A549 (cell line): ENCODE data around the gene HYOU1. TPM values are rescaled to one million over a fixed set of nuclear protein-coding genes. Genes with fewer than 3 reads are reported as not detected.

Source experiments
- ATAC-seq, 2 experiments: fragments of 200-7000 bp in 1 of 2; fragments of >200 bp in 1 of 2; cut with Nextera tagmentation in 1 of 2; cut with Tn5 transposase in 1 of 2; 3 replicates each; pipeline versions ENCODE4 v1.8.0 to v1.9.1; 2018 to 2020; ENCODE audit warnings: mild to moderate bottlenecking in 1 of 2, moderate library complexity in 1 of 2
- CTCF ChIA-PET: fragments of 300-600 bp; sonication (Branson Sonifier 250); formaldehyde crosslinking; extraction: SDS; loops from one replicate; lab custom pipeline; 2021; ENCODE audit warnings: antibody characterized with exemption, inconsistent platforms; lab: Yijun Ruan, JAX
- POLR2A ChIA-PET: fragments of 350-600 bp; formaldehyde crosslinking; extraction: SDS; loops from one replicate; lab custom pipeline; 2021; ENCODE audit warnings: antibody characterized with exemption, inconsistent platforms; lab: Yijun Ruan, JAX
- DNase-seq, 2 experiments: peaks; one replicate each; pipeline versions ENCODE4 v3.0.0 to v3.0.0-alpha.2; 2011 to 2016; ENCODE audit warnings: low read depth in 1 of 2, low spot score in 1 of 2
- FAIRE-seq: peaks from 2 replicates; lab custom pipeline; 2011; peaks lifted over from hg19 to GRCh38; lab: Jason Lieb, UNC
- H3K27ac ChIP-seq, 2 experiments: fragments of >200 bp; sonication (Bioruptor Twin); formaldehyde crosslinking; 3 replicates each; pipeline ENCODE4 v1.5.1; 2016 to 2017
- H3K4me1 ChIP-seq: fragments of >200 bp; sonication (Bioruptor Twin); formaldehyde crosslinking; 3 replicates; pipeline ENCODE4 v1.6.1; 2016
- H3K4me2 ChIP-seq: fragments of >200 bp; sonication (Bioruptor Twin); formaldehyde crosslinking; 3 replicates; pipeline ENCODE4 v1.6.1; 2016
- H3K4me3 ChIP-seq: fragments of >200 bp; sonication (Bioruptor Twin); formaldehyde crosslinking; 3 replicates; pipeline ENCODE4 v1.5.1; 2016
- H3K9me3 ChIP-seq: fragments of >200 bp; sonication (Bioruptor Twin); formaldehyde crosslinking; 3 replicates; pipeline ENCODE4 v1.6.1; 2016
- ATOH8 ChIP-seq: fragments of 250-450 bp; sonication (Bioruptor Pico); IDR thresholded peaks from 2 replicates; pipeline ENCODE4 v1.5.0; 2020; ENCODE audit warnings: low read depth, mild to moderate bottlenecking, moderate library complexity
- CHD2 ChIP-seq: fragments of 150-350 bp; IDR thresholded peaks from 2 replicates; pipeline ENCODE4 v1.6.1; 2014; ENCODE audit warnings: low read length; ENCODE audit not compliant: partially characterized antibody
- E2F6 ChIP-seq: IDR thresholded peaks from 2 replicates; pipeline ENCODE4 v1.6.1; 2012; ENCODE audit warnings: low read depth, borderline replicate concordance
- EHF ChIP-seq: fragments of 250-450 bp; sonication (Bioruptor Pico); IDR thresholded peaks from 2 replicates; pipeline ENCODE4 v1.5.0; 2020; ENCODE audit warnings: mild to moderate bottlenecking
- EHMT2 ChIP-seq: fragments of 200-600 bp; sonication (generic); IDR thresholded peaks from 2 replicates; pipeline ENCODE4 v1.6.1; 2016; ENCODE audit warnings: antibody characterized with exemption, low read depth, mild to moderate bottlenecking, moderate library complexity
- ESRRA ChIP-seq: fragments of 150-350 bp; IDR thresholded peaks from 2 replicates; pipeline ENCODE4 v1.6.1; 2014; ENCODE audit warnings: mild to moderate bottlenecking, low read length, borderline replicate concordance
- HEYL ChIP-seq: fragments of 250-450 bp; sonication (Bioruptor Pico); IDR thresholded peaks from 2 replicates; pipeline ENCODE4 v1.8.0; 2021; ENCODE audit warnings: mild to moderate bottlenecking, moderate library complexity
- HMGXB4 ChIP-seq: fragments of 250-450 bp; sonication (Bioruptor Pico); IDR thresholded peaks from 2 replicates; pipeline ENCODE4 v1.5.0; 2021; ENCODE audit warnings: mild to moderate bottlenecking, moderate library complexity, borderline replicate concordance
- MAFK ChIP-seq: fragments of 450-650 bp; IDR thresholded peaks from 2 replicates; pipeline ENCODE4 v1.6.1; 2014; ENCODE audit not compliant: partially characterized antibody
- MAX ChIP-seq: IDR thresholded peaks from 2 replicates; pipeline ENCODE4 v1.6.1; 2012
- NPAS2 ChIP-seq: fragments of 250-450 bp; sonication (Bioruptor Pico); IDR thresholded peaks from 2 replicates; pipeline ENCODE4 v1.8.0; 2022; ENCODE audit warnings: mild to moderate bottlenecking, moderate library complexity, borderline replicate concordance
- NR3C1 ChIP-seq: fragments of >200 bp; sonication (Bioruptor Twin); formaldehyde crosslinking; IDR thresholded peaks from 3 replicates; pipeline ENCODE4 v1.6.1; 2017
- PHF8 ChIP-seq: fragments of 200-600 bp; sonication (generic); IDR thresholded peaks from 2 replicates; pipeline ENCODE4 v1.6.1; 2016; ENCODE audit warnings: low read depth, mild to moderate bottlenecking, antibody characterized with exemption, moderate library complexity, borderline replicate concordance
- RARB ChIP-seq: fragments of 250-450 bp; sonication (Bioruptor Pico); IDR thresholded peaks from 2 replicates; pipeline ENCODE4 v1.8.0; 2021; ENCODE audit warnings: mild to moderate bottlenecking, moderate library complexity
- RCOR1 ChIP-seq: fragments of 150-350 bp; IDR thresholded peaks from 2 replicates; pipeline ENCODE4 v1.6.1; 2014; ENCODE audit warnings: antibody characterized with exemption, low read length, low read depth
- REST ChIP-seq: fragments of 200-600 bp; sonication (generic); IDR thresholded peaks from 2 replicates; pipeline ENCODE4 v1.6.1; 2016; ENCODE audit warnings: antibody characterized with exemption, mild to moderate bottlenecking, moderate library complexity
- RFX5 ChIP-seq: fragments of 450-650 bp; IDR thresholded peaks from 2 replicates; pipeline ENCODE4 v1.7.1; 2014; ENCODE audit warnings: antibody characterized with exemption, mild to moderate bottlenecking, moderate library complexity
- SREBF2 ChIP-seq: fragments of 450-650 bp; IDR thresholded peaks from 2 replicates; pipeline ENCODE4 v1.6.1; 2014; ENCODE audit warnings: mild to moderate bottlenecking, moderate library complexity
- USF2 ChIP-seq: fragments of 450-650 bp; IDR thresholded peaks from 2 replicates; pipeline ENCODE4 v1.6.1; 2014; ENCODE audit warnings: antibody characterized with exemption
- ZC3H11A ChIP-seq: fragments of 450-650 bp; IDR thresholded peaks from 2 replicates; pipeline ENCODE4 v1.6.1; 2014; ENCODE audit warnings: antibody characterized with exemption, mild to moderate bottlenecking
- WGBS: methylation state at CpG from one replicate; pipeline ENCODE4 v1.1.6; 2017; ENCODE audit errors: missing lambda C conversion rate; 5-methylcytosine and 5-hydroxymethylcytosine counted together
- polyA plus RNA-seq, 4 experiments: library from polyadenylated mRNA; depleted of rRNA in 3 of 4; stranded (reverse); fragments of >200 nt; fragmentation: RNase III in 1 of 4; extraction: RNeasy Plus Mini Kit Qiagen cat#74134 plus additional on column Dnase treatment in 1 of 4; gene quantifications; 2 replicates in 3 of 4; 3 replicates in 1 of 4; pipeline ENCODE4 v1.2.3, GENCODE V29; 2011 to 2017

HYOU1 gene
- polyA plus RNA-seq, 2 of the 4 experiments (the other 2 are of a cell fraction) = 44.8 to 83.1 TPM

GRCh38 chr11:119026970-119027369 is 30.0 kb downstream of the HYOU1 start (continued):
- no peak for TF ChIP-seq RARB (CRISPR knock-in tag)
- no peak for TF ChIP-seq ZC3H11A
- TF ChIP-seq EHF (CRISPR knock-in tag) = no peak

GRCh38 chr11:119025978-119026766 is 30.8 kb downstream of the HYOU1 start:
- FAIRE-seq (no peak), DNase-seq (no peak), ATAC-seq (no peak)
- TF ChIP-seq SREBF2 (no peak), HEYL (CRISPR knock-in tag) (no peak), MAFK (no peak), ZC3H11A (no peak), ESRRA (no peak), EHF (CRISPR knock-in tag) (no peak), NPAS2 (CRISPR knock-in tag) (no peak), HMGXB4 (CRISPR knock-in tag) (no peak), REST (no peak), E2F6 (no peak), EHMT2 (no peak), CHD2 (no peak), ATOH8 (CRISPR knock-in tag) (no peak), RARB (CRISPR knock-in tag) (no peak), RFX5 (no peak), NR3C1 (no peak), PHF8 (no peak), RCOR1 (no peak), USF2 (no peak), MAX (no peak)
- Histone ChIP-seq H3K4me1 (peaks cover 22% of the 10 kb centered on the region), H3K9me3 (no peaks in the 10 kb centered on the region), H3K27ac (no peak overlapping the region), H3K4me3 (no peak overlapping the region), H3K4me2 (no peak overlapping the region)
- CTCF ChIA-PET = no interaction called here
- 91% methylated on average over 15 of the region's 16 CpGs for whole genome bisulfite sequencing
- POLR2A ChIA-PET = interaction anchor here (0.6 to 1.6 kb wide), 2 partner anchors 8 to 71 kb away, joined by 3 to 4 read pairs; partner anchors contain the start of gene RPS25
